ENCODE data around the gene FIGNL1. TPM values are rescaled to one million over a fixed set of nuclear protein-coding genes. Genes with fewer than 3 reads are reported as not detected.

The FIGNL1 gene
- total RNA-seq, 1 donor from 2014 or later, result 25.4 TPM

GRCh38 chr7:50404392-50404791 is 45.8 kb downstream of the FIGNL1 start:
- DNase-seq (ENCODE audit: low spot score in 2 of 2, unreplicated experiment in 2 of 2), result no peak
- no peaks in the 10 kb centered on the region for H3K4me1 Mint-ChIP-seq
- no peak for TF ChIP-seq CTCF (IDR thresholded peaks at IDR 0.05; ENCODE audit: unreplicated experiment)

GRCh38 chr7:50400114-50400513 is 50.0 kb downstream of the FIGNL1 start:
- no peaks in the 10 kb centered on the region for H3K9me3 Mint-ChIP-seq
- DNase-seq (ENCODE audit: low spot score in 2 of 2, unreplicated experiment in 2 of 2), result no peak
- no peaks in the 10 kb centered on the region for H3K4me1 Mint-ChIP-seq
- no peak for TF ChIP-seq CTCF (IDR thresholded peaks at IDR 0.05; ENCODE audit: unreplicated experiment)
- H3K27ac Mint-ChIP-seq, result no peak overlapping the region
- no peaks in the 10 kb centered on the region for H3K36me3 Mint-ChIP-seq
- H3K4me3 Mint-ChIP-seq, result no peak overlapping the region
- peaks cover 46% of the 10 kb centered on the region for H3K27me3 Mint-ChIP-seq (ENCODE audit: low read depth)

More at GRCh38 chr7:50404392-50404791, 45.8 kb downstream of the FIGNL1 start:
- Mint-ChIP-seq H3K27me3 (ENCODE audit: low read depth) (peaks cover 64% of the 10 kb centered on the region), H3K4me3 (no peak overlapping the region), H3K27ac (no peak overlapping the region), H3K9me3 (no peaks in the 10 kb centered on the region), H3K36me3 (no peaks in the 10 kb centered on the region)

GRCh38 chr7:50399635-50400034 is 50.5 kb downstream of the FIGNL1 start:
- no peak overlapping the region for H3K27ac Mint-ChIP-seq
- peaks cover 46% of the 10 kb centered on the region for H3K27me3 Mint-ChIP-seq (ENCODE audit: low read depth)
- H3K4me3 Mint-ChIP-seq, result no peak overlapping the region
- no peaks in the 10 kb centered on the region for H3K36me3 Mint-ChIP-seq
- TF ChIP-seq CTCF (IDR thresholded peaks at IDR 0.05; ENCODE audit: unreplicated experiment), result no peak
- no peaks in the 10 kb centered on the region for H3K9me3 Mint-ChIP-seq
- no peak for DNase-seq (ENCODE audit: low spot score in 2 of 2, unreplicated experiment in 2 of 2)
- no peaks in the 10 kb centered on the region for H3K4me1 Mint-ChIP-seq

GRCh38 chr7:50399206-50399605 is 50.9 kb downstream of the FIGNL1 start:
- Mint-ChIP-seq H3K4me3 (no peak overlapping the region), H3K9me3 (no peaks in the 10 kb centered on the region), H3K36me3 (no peaks in the 10 kb centered on the region), H3K27ac (no peak overlapping the region), H3K4me1 (no peaks in the 10 kb centered on the region), H3K27me3 (ENCODE audit: low read depth) (peaks cover 46% of the 10 kb centered on the region)
- TF ChIP-seq CTCF (IDR thresholded peaks at IDR 0.05; ENCODE audit: unreplicated experiment), result no peak
- DNase-seq (ENCODE audit: low spot score in 2 of 2, unreplicated experiment in 2 of 2), result no peak

- Mint-ChIP-seq H3K36me3 (no peaks in the 10 kb centered on the region), H3K9me3 (no peaks in the 10 kb centered on the region), H3K4me1 (no peaks in the 10 kb centered on the region), H3K27ac (no peak overlapping the region), H3K27me3 (ENCODE audit: low read depth) (peaks cover 48% of the 10 kb centered on the region), H3K4me3 (no peak overlapping the region)
- TF ChIP-seq CTCF (IDR thresholded peaks at IDR 0.05; ENCODE audit: unreplicated experiment), result no peak
- no peak for DNase-seq (ENCODE audit: low spot score in 2 of 2, unreplicated experiment in 2 of 2)
Observed at GRCh38 chr7:50397971-50398324, 52.2 kb downstream of the FIGNL1 start.

- Mint-ChIP-seq H3K4me1 (no peaks in the 10 kb centered on the region), H3K27me3 (ENCODE audit: low read depth) (peaks cover 48% of the 10 kb centered on the region), H3K9me3 (no peaks in the 10 kb centered on the region), H3K36me3 (no peaks in the 10 kb centered on the region), H3K4me3 (no peak overlapping the region), H3K27ac (no peak overlapping the region)
- DNase-seq (ENCODE audit: low spot score in 2 of 2, unreplicated experiment in 2 of 2), result no peak
- TF ChIP-seq CTCF (IDR thresholded peaks at IDR 0.05; ENCODE audit: unreplicated experiment), result no peak
Observed at GRCh38 chr7:50397320-50397970, 52.7 kb downstream of the FIGNL1 start.

Measured in mesothelial cell of epicardium (in vitro differentiated cells).